ENCODE measurements around the gene RNF166. TPM values are rescaled to one million over a fixed set of nuclear protein-coding genes. Genes with fewer than 3 reads are reported as not detected.
A peak's percentile ranks its signal among the peaks of the same experiment; 100 is the strongest.

Gene RNF166
- total RNA-seq, 3 donors from 2014 or later (not counting 1 experiment from before 2014, with no cell fraction given), result 459 to 712 (median 501) TPM

DNA sequence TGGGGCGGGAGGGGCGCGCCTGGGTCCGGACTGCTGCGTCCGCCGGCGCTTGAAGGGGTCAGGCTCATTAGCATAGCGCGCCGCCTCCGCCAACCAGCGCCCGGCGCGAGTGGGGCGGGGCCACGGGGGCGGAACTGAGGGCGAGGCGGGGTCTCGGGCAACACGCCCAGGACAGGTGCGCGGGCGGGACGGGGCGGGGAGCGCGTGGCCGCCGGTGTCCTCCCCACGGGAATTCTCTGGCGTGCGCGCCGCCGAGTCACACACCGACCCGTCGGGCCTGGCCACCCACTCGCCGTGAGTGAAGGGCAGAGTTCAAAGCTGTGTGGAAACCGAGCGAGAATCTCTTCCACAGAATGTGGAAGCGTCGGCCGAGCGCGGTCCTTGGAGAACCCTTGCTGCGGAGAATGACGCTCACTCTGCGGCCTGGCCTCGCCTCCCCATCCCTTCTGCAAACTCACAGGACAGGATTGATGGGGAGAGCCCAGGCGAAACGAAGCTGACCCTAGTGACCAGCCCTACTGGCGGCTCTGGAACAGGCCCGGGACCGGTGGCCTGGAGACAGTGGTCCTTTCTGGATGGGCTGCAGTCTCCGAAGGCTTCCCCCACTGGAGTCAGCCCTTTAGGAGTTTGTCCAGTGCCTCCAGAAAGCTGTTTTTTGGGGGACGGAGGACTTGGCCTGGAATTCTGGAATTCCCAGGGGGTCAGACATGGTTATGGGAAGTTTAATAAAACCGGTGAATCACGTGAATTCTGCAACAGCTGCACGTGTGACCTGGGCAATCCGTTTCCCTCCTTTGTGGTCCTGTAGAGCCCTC is 19.6 kb downstream of the RNF166 start, which contains the start of gene SNAI3:
SNAI3 (minus strand) TSS at position 69 of the 815 bp plus-strand sequence. CDS start 101 bp downstream, outside the sequence.
- WGBS (ENCODE audit: insufficient coverage), result 12% methylated on average over 65 of the region's 65 CpGs
- intact Hi-C loops (cut with micrococcal nuclease), result loop anchor here (1.0 to 5.0 kb wide), 3 partner anchors 14 to 66 kb away; partner anchors contain the start of gene IL17C
- Mint-ChIP-seq H3K9me3 (no peaks in the 10 kb centered on the region), H3K27me3 (ENCODE audit: low read depth in 2 of 2) (no peaks in the 10 kb centered on the region), H3K4me3 (peak within 1 kb of the TSS; percentile 84), H3K4me1 (peaks cover 15 to 45% of the 10 kb centered on the region in 2 donors), H3K36me3 (no peaks in the 10 kb centered on the region), H3K27ac (peak within 1 kb of the TSS; percentile 36 to 73)
- H3K4me3 ChIP-seq (ENCODE audit: low read length), result peak within 1 kb of the TSS; percentile 92
- DNase-seq, result peak; percentile 88 to 89
- H3K9me3 ChIP-seq (ENCODE audit: control insufficient read depth, insufficient read depth, low read length), result no peaks in the 10 kb centered on the region
- no peaks in the 10 kb centered on the region for H3K36me3 ChIP-seq (ENCODE audit: control insufficient read depth, insufficient read depth, low read length)
- no peak for TF ChIP-seq CTCF (IDR thresholded peaks at IDR 0.05)
- peaks cover 55% of the 10 kb centered on the region for H3K4me1 ChIP-seq (ENCODE audit: control insufficient read depth, insufficient read depth, low read length)
- H3K27ac ChIP-seq (ENCODE audit: low read length), result peak within 1 kb of the TSS; percentile 63
- peak; percentile 86 to 94 (median 93) for ATAC-seq
- H3K27me3 ChIP-seq (ENCODE audit: control insufficient read depth, insufficient read depth, low read length), result no peaks in the 10 kb centered on the region

GRCh38 chr16:88686062-88686438 is 20.2 kb downstream of the RNF166 start:
- no peak for TF ChIP-seq CTCF (IDR thresholded peaks at IDR 0.05)
- Histone ChIP-seq H3K4me3 (ENCODE audit: low read length) (peak overlapping the region; percentile 92), H3K9me3 (ENCODE audit: control insufficient read depth, insufficient read depth, low read length) (no peaks in the 10 kb centered on the region), H3K27me3 (ENCODE audit: control insufficient read depth, insufficient read depth, low read length) (no peaks in the 10 kb centered on the region), H3K4me1 (ENCODE audit: control insufficient read depth, insufficient read depth, low read length) (peaks cover 55% of the 10 kb centered on the region), H3K27ac (ENCODE audit: low read length) (peak overlapping the region; percentile 63), H3K36me3 (ENCODE audit: control insufficient read depth, insufficient read depth, low read length) (peaks cover 1% of the 10 kb centered on the region)
- Mint-ChIP-seq H3K4me3 (peak overlapping the region; percentile 84), H3K9me3 (no peaks in the 10 kb centered on the region), H3K36me3 (no peaks in the 10 kb centered on the region), H3K4me1 (peaks cover 15 to 47% of the 10 kb centered on the region in 2 donors), H3K27me3 (ENCODE audit: low read depth in 2 of 2) (no peaks in the 10 kb centered on the region), H3K27ac (peak overlapping the region in 1 of 2 donors; percentile 73)
- peak in 1 of 2 donors; percentile 72 for DNase-seq
- intact Hi-C loops (cut with micrococcal nuclease), result loop anchor here (1.0 to 5.0 kb wide), 3 partner anchors 15 to 66 kb away; partner anchors contain the start of gene IL17C
- ATAC-seq, result peak; percentile 47 to 59 (median 49)
- WGBS (ENCODE audit: insufficient coverage), result under 1% methylated on average over 25 of the region's 25 CpGs

GRCh38 chr16:88685156-88686061 is 20.8 kb downstream of the RNF166 start:
- ATAC-seq (peak; percentile 24 to 44 (median 33)), DNase-seq (peak; percentile 65 to 72)
- H3K27ac Mint-ChIP-seq, result peak overlapping the region; percentile 36 to 73
- peak overlapping the region; percentile 63 for H3K27ac ChIP-seq (ENCODE audit: low read length)
- no peaks in the 10 kb centered on the region for H3K27me3 ChIP-seq (ENCODE audit: control insufficient read depth, insufficient read depth, low read length)
- TF ChIP-seq CTCF (IDR thresholded peaks at IDR 0.05), result peak; percentile 77
- H3K27me3 Mint-ChIP-seq (ENCODE audit: low read depth in 2 of 2), result no peaks in the 10 kb centered on the region
- WGBS (ENCODE audit: insufficient coverage), result 6% methylated on average over 32 of the region's 33 CpGs
- H3K36me3 ChIP-seq (ENCODE audit: control insufficient read depth, insufficient read depth, low read length), result peaks cover 6% of the 10 kb centered on the region
- H3K9me3 Mint-ChIP-seq, result no peaks in the 10 kb centered on the region
- no peaks in the 10 kb centered on the region for H3K36me3 Mint-ChIP-seq
- intact Hi-C loops (cut with micrococcal nuclease), result loop anchor here (1.0 to 5.0 kb wide), 4 partner anchors 15 to 65 kb away; partner anchors contain the start of gene IL17C
- H3K4me1 ChIP-seq (ENCODE audit: control insufficient read depth, insufficient read depth, low read length), result peaks cover 55% of the 10 kb centered on the region
- no peaks in the 10 kb centered on the region for H3K9me3 ChIP-seq (ENCODE audit: control insufficient read depth, insufficient read depth, low read length)
- H3K4me3 Mint-ChIP-seq, result peak overlapping the region; percentile 84
- peaks cover 10 to 41% of the 10 kb centered on the region in 2 donors for H3K4me1 Mint-ChIP-seq
- peak overlapping the region; percentile 92 for H3K4me3 ChIP-seq (ENCODE audit: low read length)
